KMS-11 (cell line): ENCODE measurements around the gene ISG20.

Source experiments
- H2AFZ ChIP-seq: fragments of 200-600 bp; sonication (generic); 2 replicates; pipeline ENCODE4 v1.6.1; 2016; ENCODE audit warnings: antibody characterized with exemption, mixed run types, low read depth
- H3K27ac ChIP-seq: fragments of 200-600 bp; sonication (generic); 2 replicates; pipeline ENCODE4 v1.6.1; 2016; ENCODE audit warnings: mild to moderate bottlenecking, mixed run types
- H3K27me3 ChIP-seq: fragments of 200-600 bp; sonication (generic); 2 replicates; pipeline ENCODE4 v1.6.1; 2017; ENCODE audit warnings: mild to moderate bottlenecking, low read depth, mixed run types, moderate library complexity; ENCODE audit not compliant: insufficient read depth
- H3K36me3 ChIP-seq: fragments of 200-600 bp; sonication (generic); 2 replicates; pipeline ENCODE4 v1.6.1; 2017; ENCODE audit warnings: mild to moderate bottlenecking, mixed run types; ENCODE audit not compliant: insufficient read depth
- H3K4me1 ChIP-seq: fragments of 200-600 bp; sonication (generic); 2 replicates; pipeline ENCODE4 v1.6.1; 2016; ENCODE audit warnings: mild to moderate bottlenecking, low read depth, mixed run types; ENCODE audit not compliant: poor library complexity, severe bottlenecking
- H3K4me2 ChIP-seq: fragments of 200-600 bp; sonication (generic); 2 replicates; pipeline ENCODE4 v1.7.0; 2016; ENCODE audit warnings: mild to moderate bottlenecking, mixed run types
- H3K4me3 ChIP-seq: fragments of 200-600 bp; sonication (generic); IDR thresholded peaks from 2 replicates; pipeline ENCODE4 v1.6.1; 2017; ENCODE audit warnings: low read depth, low read length, mixed read lengths; ENCODE audit not compliant: insufficient read depth
- H3K79me2 ChIP-seq: fragments of 200-600 bp; sonication (generic); 2 replicates; pipeline ENCODE4 v1.6.1; 2016; ENCODE audit warnings: low read depth, mixed run types; ENCODE audit not compliant: insufficient read depth
- H3K9ac ChIP-seq: fragments of 200-600 bp; sonication (generic); 2 replicates; pipeline ENCODE4 v1.6.1; 2016; ENCODE audit warnings: mild to moderate bottlenecking, mixed run types
- H4K20me1 ChIP-seq: fragments of 200-600 bp; sonication (generic); 2 replicates; pipeline ENCODE4 v1.6.1; 2016; ENCODE audit warnings: mild to moderate bottlenecking, mixed run types; ENCODE audit not compliant: insufficient read depth
- TF ChIP-seq, protein P1 (sequence below): fragments of 200-600 bp; sonication (generic); conservative IDR thresholded peaks from 2 replicates; pipeline ENCODE4 v1.6.1; 2017; ENCODE audit warnings: low read depth, mild to moderate bottlenecking, antibody characterized with exemption, low read length, moderate library complexity, mixed read lengths

Gene ISG20

DNA sequence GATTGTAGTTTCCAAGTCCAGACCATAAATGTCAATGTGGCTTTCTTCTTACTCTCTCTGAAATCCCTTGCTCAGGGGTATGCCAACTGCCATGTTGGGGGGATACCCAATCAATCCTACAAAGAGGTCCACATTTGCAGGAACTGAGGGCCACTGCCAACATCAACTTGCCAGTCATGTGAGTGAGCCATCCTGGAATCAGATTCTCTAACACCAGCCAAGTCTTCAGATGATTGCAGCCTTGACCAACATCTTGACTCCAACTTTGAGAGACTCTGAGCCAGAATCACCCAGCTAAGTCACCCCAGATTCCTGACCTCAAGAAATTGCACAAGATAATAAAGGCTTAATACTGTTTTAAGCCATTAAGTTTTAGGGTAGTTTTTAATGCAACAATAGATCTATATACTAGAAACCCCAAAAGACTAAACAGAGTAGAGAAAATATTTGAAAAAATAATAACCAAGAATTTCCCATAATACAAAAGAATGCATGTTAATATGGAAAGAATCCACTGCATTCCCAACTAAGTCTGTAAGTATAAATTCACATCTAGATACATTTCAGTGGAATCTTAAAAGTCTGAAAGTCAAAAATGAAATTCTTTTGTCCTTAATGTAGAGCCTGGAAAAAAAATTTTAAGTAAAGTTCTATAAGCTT, 22.4 kb downstream of the ISG20 start:
- TF ChIP-seq, protein P1, sequence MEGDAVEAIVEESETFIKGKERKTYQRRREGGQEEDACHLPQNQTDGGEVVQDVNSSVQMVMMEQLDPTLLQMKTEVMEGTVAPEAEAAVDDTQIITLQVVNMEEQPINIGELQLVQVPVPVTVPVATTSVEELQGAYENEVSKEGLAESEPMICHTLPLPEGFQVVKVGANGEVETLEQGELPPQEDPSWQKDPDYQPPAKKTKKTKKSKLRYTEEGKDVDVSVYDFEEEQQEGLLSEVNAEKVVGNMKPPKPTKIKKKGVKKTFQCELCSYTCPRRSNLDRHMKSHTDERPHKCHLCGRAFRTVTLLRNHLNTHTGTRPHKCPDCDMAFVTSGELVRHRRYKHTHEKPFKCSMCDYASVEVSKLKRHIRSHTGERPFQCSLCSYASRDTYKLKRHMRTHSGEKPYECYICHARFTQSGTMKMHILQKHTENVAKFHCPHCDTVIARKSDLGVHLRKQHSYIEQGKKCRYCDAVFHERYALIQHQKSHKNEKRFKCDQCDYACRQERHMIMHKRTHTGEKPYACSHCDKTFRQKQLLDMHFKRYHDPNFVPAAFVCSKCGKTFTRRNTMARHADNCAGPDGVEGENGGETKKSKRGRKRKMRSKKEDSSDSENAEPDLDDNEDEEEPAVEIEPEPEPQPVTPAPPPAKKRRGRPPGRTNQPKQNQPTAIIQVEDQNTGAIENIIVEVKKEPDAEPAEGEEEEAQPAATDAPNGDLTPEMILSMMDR, result no peak
- Histone ChIP-seq H3K4me2 (no peak overlapping the region), H3K27me3 (no peaks in the 10 kb centered on the region), H3K4me1 (peaks cover 17% of the 10 kb centered on the region), H3K79me2 (no peaks in the 10 kb centered on the region), H4K20me1 (no peaks in the 10 kb centered on the region), H3K9ac (no peak overlapping the region), H3K4me3 (no peak overlapping the region), H2AFZ (no peak overlapping the region), H3K27ac (no peak overlapping the region), H3K36me3 (no peaks in the 10 kb centered on the region)

DNA sequence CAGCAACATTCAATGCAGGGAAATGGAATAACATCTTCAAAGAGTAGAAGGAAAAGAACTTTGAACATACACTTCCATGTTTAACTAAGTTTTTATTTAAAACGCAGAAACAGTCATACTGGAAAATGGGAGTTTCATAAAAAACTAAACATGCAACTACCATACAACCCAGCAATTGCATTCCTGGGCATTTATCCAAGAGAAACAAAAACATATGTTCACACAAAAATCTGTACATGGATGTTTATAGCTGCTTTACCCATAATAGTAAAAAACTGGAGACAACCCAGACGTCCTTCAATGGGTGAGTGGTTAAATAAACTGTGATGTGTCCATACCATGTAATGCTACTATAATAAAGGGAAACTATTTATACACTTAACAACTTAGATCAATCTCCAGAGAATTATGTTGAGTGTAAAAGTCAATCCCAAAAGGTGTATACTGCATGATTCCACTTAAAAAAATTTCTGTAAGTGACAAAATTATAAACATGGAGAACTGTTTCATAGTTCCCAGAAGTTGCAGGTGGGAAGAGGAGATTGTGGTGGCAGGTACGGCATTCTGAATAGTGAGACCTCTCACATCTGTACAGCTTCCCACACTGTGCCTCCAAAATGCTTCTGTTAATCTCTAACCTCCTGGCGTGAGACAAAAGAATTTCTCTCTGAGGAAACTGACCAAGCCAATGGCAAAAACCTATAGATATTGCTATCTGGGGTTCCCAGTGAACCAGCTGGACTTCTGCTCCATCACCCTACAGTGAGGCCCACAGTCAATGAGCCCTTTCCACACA, 23.1 kb downstream of the ISG20 start:
- no peak overlapping the region for H3K9ac ChIP-seq
- no peaks in the 10 kb centered on the region for H3K79me2 ChIP-seq
- no peaks in the 10 kb centered on the region for H3K36me3 ChIP-seq
- H2AFZ ChIP-seq, result no peak overlapping the region
- H3K4me1 ChIP-seq, result peaks cover 12% of the 10 kb centered on the region
- no peak overlapping the region for H3K27ac ChIP-seq
- no peak overlapping the region for H3K4me3 ChIP-seq
- no peak overlapping the region for H3K4me2 ChIP-seq
- H4K20me1 ChIP-seq, result no peaks in the 10 kb centered on the region
- TF ChIP-seq, protein P1, result no peak
- no peaks in the 10 kb centered on the region for H3K27me3 ChIP-seq

DNA sequence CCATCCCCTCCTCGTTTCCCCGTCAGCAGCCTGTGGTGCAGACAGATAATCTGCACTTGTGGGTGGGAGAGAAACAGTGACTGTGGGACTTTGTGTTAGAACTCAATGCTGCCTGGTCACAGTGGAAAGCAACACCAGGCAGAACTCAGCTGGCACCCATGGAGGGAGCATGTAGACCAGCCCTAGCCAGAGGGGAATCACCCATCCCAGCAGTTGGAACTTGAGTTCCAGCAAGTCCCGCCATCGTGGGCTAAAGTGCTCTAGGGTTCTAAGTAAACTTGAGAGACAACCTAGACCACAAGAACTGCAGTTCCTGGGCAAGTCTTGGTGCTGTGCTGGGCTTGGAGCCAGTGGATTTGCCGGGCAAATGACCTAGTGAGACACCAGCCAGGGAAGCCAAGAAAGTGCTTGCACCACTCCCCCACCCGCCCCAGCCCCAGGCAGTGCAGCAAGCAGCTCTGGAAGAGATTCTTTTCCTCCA, 24.4 kb downstream of the ISG20 start:
- Histone ChIP-seq H3K4me2 (no peak overlapping the region), H3K27ac (no peak overlapping the region), H3K36me3 (no peaks in the 10 kb centered on the region), H2AFZ (no peak overlapping the region), H4K20me1 (no peaks in the 10 kb centered on the region), H3K27me3 (no peaks in the 10 kb centered on the region), H3K9ac (no peak overlapping the region), H3K79me2 (no peaks in the 10 kb centered on the region), H3K4me3 (no peak overlapping the region), H3K4me1 (no peaks in the 10 kb centered on the region)
- TF ChIP-seq, protein P1, result no peak

DNA sequence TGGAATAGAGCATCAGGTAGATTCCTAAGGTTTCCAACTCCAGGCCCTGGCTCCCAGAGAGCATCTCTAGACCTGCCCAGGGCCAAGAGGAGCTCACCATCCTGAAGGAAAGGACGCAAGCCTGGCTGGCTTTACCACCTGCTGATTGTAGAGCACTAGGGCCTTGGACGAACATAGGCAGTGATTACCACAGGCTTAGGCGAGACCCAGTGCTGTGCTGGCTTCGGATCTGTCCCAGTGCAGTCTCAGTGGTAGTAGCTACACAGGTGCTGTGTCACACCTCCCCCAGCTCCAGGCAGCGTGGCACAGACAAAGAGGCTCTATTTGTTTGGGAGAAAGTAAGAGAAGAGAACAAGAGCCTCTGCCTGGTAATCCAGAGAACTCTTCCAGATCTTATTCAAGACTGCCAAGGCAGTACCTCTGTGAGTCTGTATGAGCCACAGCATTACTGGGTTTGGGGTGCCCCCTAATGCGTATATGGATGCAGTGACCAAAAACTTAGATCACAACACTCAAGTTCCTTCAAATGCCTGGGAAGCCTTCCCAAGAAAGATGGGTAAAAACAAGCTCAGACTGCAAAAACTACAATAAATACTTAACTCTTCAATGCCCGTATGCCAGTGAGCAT, 25.4 kb downstream of the ISG20 start:
- no peaks in the 10 kb centered on the region for H3K79me2 ChIP-seq
- no peaks in the 10 kb centered on the region for H3K27me3 ChIP-seq
- H3K36me3 ChIP-seq, result no peaks in the 10 kb centered on the region
- no peak overlapping the region for H2AFZ ChIP-seq
- no peak overlapping the region for H3K27ac ChIP-seq
- TF ChIP-seq, protein P1, result 0 out of 2 replicates have a peak, but pooled peaks have one; percentile 23
- H3K4me1 ChIP-seq, result no peaks in the 10 kb centered on the region
- H4K20me1 ChIP-seq, result no peaks in the 10 kb centered on the region
- H3K4me3 ChIP-seq, result no peak overlapping the region
- no peak overlapping the region for H3K9ac ChIP-seq
- no peak overlapping the region for H3K4me2 ChIP-seq
